Heart left ventricle (tissue), 16 donors: ENCODE results near the gene CMIP. TPM values are rescaled to one million over a fixed set of nuclear protein-coding genes. Genes with fewer than 3 reads are reported as not detected.
A peak's percentile ranks its signal among the peaks of the same experiment; 100 is the strongest.
"Not testable (repeated sequence)": the region's sequence is repeated elsewhere in the genome, so short reads cannot be mapped to it uniquely, and the experiment has no call there.

Experiments used
- ATAC-seq, 4 donors: fragments of 200-7000 bp; cut with Tn5 transposase; one replicate each; pipeline ENCODE4 v1.9.1; 2020 to 2022; ENCODE audit warnings: moderate library complexity in 4 of 4, mild to moderate bottlenecking in 3 of 4, moderate number of reproducible peaks in 1 of 4
- DNase-seq, 5 donors: peaks; one replicate each; pipeline ENCODE4 v3.0.0-alpha.2; 2020
- H3K27ac ChIP-seq, 12 donors: fragments of 200-600 bp; sonication (generic) in 4 of 12; one replicate each; pipeline versions ENCODE4 v1.5.0 to v1.8.0; 2016 to 2022; ENCODE audit warnings: mild to moderate bottlenecking in 2 of 12
- H3K27me3 ChIP-seq, 9 donors: fragments of 200-600 bp; sonication (generic) in 2 of 9; one replicate each; pipeline versions ENCODE4 v1.5.1 to v1.8.0; 2016 to 2022; ENCODE audit warnings: mild to moderate bottlenecking in 3 of 9
- H3K36me3 ChIP-seq, 9 donors: fragments of 200-600 bp; sonication (generic) in 2 of 9; one replicate each; pipeline versions ENCODE4 v1.5.0 to v1.8.0; 2018 to 2022; ENCODE audit warnings: mild to moderate bottlenecking in 2 of 9
- H3K4me1 ChIP-seq, 12 donors: fragments of 200-600 bp; sonication (generic) in 4 of 12; one replicate each; pipeline versions ENCODE4 v1.5.0 to v1.8.0; 2016 to 2022; ENCODE audit warnings: mild to moderate bottlenecking in 3 of 12
- H3K4me3 ChIP-seq, 12 donors: fragments of 200-600 bp; sonication (generic) in 4 of 12; one replicate each; pipeline versions ENCODE4 v1.5.0 to v1.8.0; 2017 to 2022; ENCODE audit warnings: mild to moderate bottlenecking in 9 of 12, moderate library complexity in 4 of 12
- H3K9me3 ChIP-seq, 12 donors: fragments of 200-600 bp; sonication (generic) in 4 of 12; one replicate each; pipeline versions ENCODE4 v1.5.0 to v1.8.0; 2016 to 2022; ENCODE audit warnings: mild to moderate bottlenecking in 1 of 12
- CTCF ChIP-seq, 12 donors: fragments of 200-600 bp; sonication (generic) in 4 of 12; IDR thresholded peaks; one replicate each; pipeline versions ENCODE4 v1.5.0 to v1.8.0; 2018 to 2022; ENCODE audit warnings: antibody characterized with exemption in 12 of 12, mild to moderate bottlenecking in 5 of 12
- POLR2A ChIP-seq, 2 donors: fragments of 450-650 bp; IDR thresholded peaks; one replicate each; pipeline ENCODE4 v1.6.1; 2017; ENCODE audit warnings: antibody characterized with exemption in 2 of 2, mild to moderate bottlenecking in 2 of 2, moderate library complexity in 2 of 2
- WGBS, 4 donors: extraction: QIAGEN DNeasy Blood & Tissue Kit in 2 of 4; methylation state at CpG; one replicate each; pipeline versions ENCODE4 v1.1.5 to v1.1.7; 2013 to 2018; 5-methylcytosine and 5-hydroxymethylcytosine counted together
- intact Hi-C, 10 donors: fragments of 100-400 bp; cut with DNase I; formaldehyde crosslinking; loops; one replicate each; pipeline versions ENCODE4 v1.11.1 to v1.14.2; 2022
- polyA plus RNA-seq, 2 donors: library from polyadenylated mRNA; stranded (reverse); fragments of 200-250 nt; gene quantifications; one replicate each; pipeline ENCODE4 v1.2.3, GENCODE V29; 2013
- total RNA-seq, 9 donors: library from RNA; depleted of rRNA in 2 of 9; stranded (reverse); fragments of >200 nt in 2 of 9; fragmentation: NEBNext Ultra II Directional in 3 of 9; extraction: Animal tissue kit (Norgen Biotek cat#: 25700) in 3 of 9; gene quantifications; one replicate each; pipeline versions ENCODE4 v1.1.0 to v1.2.4, GENCODE V29; 2016 to 2023
- donor health status: ischemic (EF 13 %, LVEDD 7.1; RV severe dilation, severe dysfunction).
- donor health status: healthy with polysubstance abuse.
- donor health status: DM: no; HTN: yes; CAD: no.
- donor health status: DM: no; HTN: no; CAD: no.
- donor health status: ischemic (EF 25% LVEDD 6.9; RV normal size, moderate dysfunction).
- donor health status: ischemic (EF 25% LVEDD 5.7; RV mildly dilated, moderate dysfunction).
- donor health status: healthy.
- donor health status: DM: yes; HTN: yes; CAD: no.
- donor health status: ischemic (EF 35%, LVEDD 5.7; RV mildly dilated, moderate dysfunction).
- donor health status: nonischemic (EF 11% LVEDD 7.7; RV severe dilation, severe dysfunction).
- donor health status: DM: yes; HTN: yes; CAD: no.
- donor health status: PGD.
- donor health status: ischemic (EF 29% LVEDD 5.4; RV normal size, mild dysfunction).
- donor health status: nonischemic (EF 23%, LVEDD 6.1; RV moderate dilation, normal function).

The CMIP gene
- total and polyA plus RNA-seq, 11 donors = 4.1 to 48.8 (median 10.6) TPM

DNA sequence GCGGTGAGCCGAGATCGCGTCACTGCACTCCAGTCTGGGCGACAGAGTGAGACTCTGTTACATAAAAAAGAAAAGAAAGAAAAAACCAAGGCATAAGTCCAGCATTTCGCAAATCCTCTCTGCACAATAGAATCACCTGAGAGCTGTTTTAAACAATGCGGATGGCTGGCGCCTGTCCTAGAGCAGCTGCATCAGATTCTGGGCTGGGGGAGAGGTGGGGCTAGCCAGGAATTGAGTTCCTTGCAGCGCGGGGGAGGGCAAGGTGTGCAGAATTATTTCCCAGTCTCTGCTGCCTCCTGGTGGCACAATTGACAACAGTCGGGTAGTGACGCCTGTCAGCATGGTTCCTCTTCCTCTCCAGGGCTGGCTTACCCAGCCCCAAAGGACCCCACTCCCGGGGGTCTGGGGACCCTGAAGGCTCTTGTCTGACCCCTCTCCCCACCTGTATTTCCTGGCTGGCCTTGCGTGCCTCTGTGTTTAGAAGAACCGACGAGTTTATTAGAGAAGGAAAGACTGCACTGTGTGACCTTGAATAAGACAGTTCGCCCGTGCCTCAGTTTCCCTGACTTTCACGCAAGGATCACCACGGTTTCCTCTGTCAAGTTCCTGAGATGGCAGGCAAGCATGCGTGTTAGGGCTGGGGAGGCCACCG is 293.4 kb downstream of the CMIP start:
- Histone ChIP-seq H3K4me1 (peaks cover 0 to 14% (median 4%) of the 10 kb centered on the region in 12 donors), H3K27me3 (peaks cover 0 to under 1% (median 0%) of the 10 kb centered on the region in 9 donors), H3K4me3 (peak overlapping the region in 10 of 12 donors; percentile 2 to 44 (median 29)), H3K9me3 (no peaks in the 10 kb centered on the region), H3K27ac (peak overlapping the region in 5 of 12 donors; percentile 20 to 52 (median 33)), H3K36me3 (no peaks in the 10 kb centered on the region)
- intact Hi-C loops = loop anchor here (5.0 to 10.0 kb wide), 7 partner anchors 336 to 733 kb away; partner anchors contain the start of genes ATMIN (in 6 of the 10), CENPN (in 3 of the 10) and CMC2 (in 3 of the 10)
- 14 to 20% (median 16%) methylated on average over 21 to 22 of the region's 22 CpGs for whole genome bisulfite sequencing, 4 donors
- TF ChIP-seq POLR2A (IDR thresholded peaks at IDR 0.05) = no peak
- TF ChIP-seq CTCF (IDR thresholded peaks at IDR 0.05) = peak; percentile 75 to 91 (median 82)
- ATAC-seq = peak; percentile 89 to 96 (median 93)
- DNase-seq = peak; percentile 79 to 83 (median 82)

DNA sequence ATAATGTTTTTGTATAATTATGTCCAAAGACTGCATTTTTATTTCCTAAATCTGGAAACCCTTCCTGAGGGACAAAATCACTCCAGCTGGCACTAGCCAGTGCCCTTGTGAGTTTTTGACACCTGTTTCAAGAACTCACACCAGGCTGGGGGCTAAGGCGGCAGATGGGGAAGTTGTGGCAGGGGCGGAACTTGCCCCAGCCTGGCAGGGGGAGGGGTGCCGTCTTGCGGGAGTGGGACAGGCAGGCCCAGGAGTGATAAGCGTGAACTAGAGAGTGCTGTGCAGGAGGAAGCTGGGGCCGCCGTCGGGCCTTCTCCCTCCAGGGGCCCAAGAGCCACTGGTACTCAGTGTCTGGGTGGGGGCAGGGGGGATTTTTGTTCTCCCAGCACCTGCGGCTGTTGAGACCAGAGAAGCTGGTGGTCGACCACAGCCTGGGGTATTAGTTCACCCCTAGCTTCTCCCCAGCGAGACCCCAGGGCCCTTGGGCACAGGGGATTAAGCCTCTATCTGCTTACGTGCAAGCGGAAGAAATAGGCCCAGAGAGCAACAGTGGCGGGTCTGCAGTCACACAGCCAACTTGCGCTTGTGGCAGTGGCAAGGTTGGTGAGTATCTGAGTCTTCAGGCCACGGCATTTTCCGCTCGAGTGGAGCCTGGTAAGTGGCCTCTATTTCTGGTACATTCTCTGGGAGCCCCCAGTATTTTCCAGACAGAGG is 294.3 kb downstream of the CMIP start:
- TF ChIP-seq CTCF (IDR thresholded peaks at IDR 0.05) = no peak
- TF ChIP-seq POLR2A (IDR thresholded peaks at IDR 0.05) = no peak
- peak in 3 of 4 donors; percentile 32 to 67 (median 44) for ATAC-seq
- DNase-seq = peak; percentile 62 to 82 (median 70)
- Histone ChIP-seq H3K4me1 (peaks cover 0 to 14% (median 4%) of the 10 kb centered on the region in 12 donors), H3K4me3 (peak overlapping the region in 1 of 12 donors; percentile 43), H3K27ac (peak overlapping the region in 1 of 12 donors; percentile 48), H3K36me3 (no peaks in the 10 kb centered on the region), H3K9me3 (no peaks in the 10 kb centered on the region), H3K27me3 (peaks cover 0 to 7% (median 0%) of the 10 kb centered on the region in 9 donors)
- intact Hi-C loops = loop anchor here (5.0 to 10.0 kb wide), 7 partner anchors 337 to 734 kb away; partner anchors contain the start of genes ATMIN (in 6 of the 10), CENPN (in 3 of the 10) and CMC2 (in 3 of the 10)
- 72 to 77% (median 75%) methylated on average over 16 to 18 of the region's 18 CpGs for WGBS, 4 donors

DNA sequence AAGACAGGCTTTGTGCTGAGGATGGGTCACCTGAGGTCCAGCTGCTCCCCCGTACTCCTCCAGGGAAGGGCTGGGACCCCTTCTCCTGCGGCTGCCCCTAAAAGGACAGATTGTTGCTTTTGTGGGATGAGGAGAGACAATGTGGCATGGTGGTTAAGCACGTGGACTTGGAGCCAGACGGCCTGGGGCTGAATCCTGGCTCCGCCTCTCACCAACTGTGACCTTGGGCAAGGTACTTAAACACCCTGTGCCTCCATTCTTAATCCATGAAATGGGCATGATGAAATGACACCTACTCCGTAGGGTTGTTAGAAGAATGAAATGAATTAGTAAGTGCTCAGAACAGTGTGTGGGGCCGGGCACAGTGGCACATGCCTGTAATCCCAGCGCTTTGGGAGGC is 294.9 kb downstream of the CMIP start:
- no peak for DNase-seq
- no peak for TF ChIP-seq POLR2A (IDR thresholded peaks at IDR 0.05)
- no peak for TF ChIP-seq CTCF (IDR thresholded peaks at IDR 0.05)
- WGBS, 4 donors = 79 to 95% (median 93%) methylated on average over 8 of the region's 8 CpGs
- Histone ChIP-seq H3K4me1 (peaks cover 0 to 14% (median 4%) of the 10 kb centered on the region in 12 donors), H3K9me3 (no peaks in the 10 kb centered on the region), H3K4me3 (no peak overlapping the region), H3K36me3 (no peaks in the 10 kb centered on the region), H3K27ac (peak overlapping the region in 1 of 12 donors; percentile 48), H3K27me3 (peaks cover 0 to 7% (median 0%) of the 10 kb centered on the region in 9 donors)
- no peak for ATAC-seq
- intact Hi-C loops = loop anchor here (5.0 to 10.0 kb wide), 7 partner anchors 337 to 735 kb away; partner anchors contain the start of genes ATMIN (in 6 of the 10), CENPN (in 3 of the 10) and CMC2 (in 3 of the 10)

GRCh38 chr16:81740169-81740568 is 295.6 kb downstream of the CMIP start:
- intact Hi-C loops = no loop called here
- no peak overlapping the region for H3K27ac ChIP-seq
- no peaks in the 10 kb centered on the region for H3K36me3 ChIP-seq
- no peak for DNase-seq
- H3K4me1 ChIP-seq = peaks cover 0 to 14% (median 4%) of the 10 kb centered on the region in 12 donors
- ATAC-seq = no peak
- H3K27me3 ChIP-seq = peaks cover 0 to 7% (median 0%) of the 10 kb centered on the region in 9 donors
- no peaks in the 10 kb centered on the region for H3K9me3 ChIP-seq
- no peak for TF ChIP-seq CTCF (IDR thresholded peaks at IDR 0.05)
- TF ChIP-seq POLR2A (IDR thresholded peaks at IDR 0.05) = no peak
- H3K4me3 ChIP-seq = no peak overlapping the region
- 77 to 83% (median 79%) methylated on average over 8 of the region's 8 CpGs for WGBS, 4 donors

- 72 to 92% (median 87%) methylated on average over 6 of the region's 6 CpGs for WGBS, 4 donors
- H3K36me3 ChIP-seq, H3K9me3 ChIP-seq, ATAC-seq, H3K27ac ChIP-seq, DNase-seq, H3K4me3 ChIP-seq, intact Hi-C loops, H3K27me3 ChIP-seq: not testable (repeated sequence)
- peaks cover 0 to 23% (median 6%) of the 10 kb centered on the region in 12 donors for H3K4me1 ChIP-seq
Measured at GRCh38 chr16:81741430-81741770, 296.8 kb downstream of the CMIP start.
